Dendritic cell treated with granulocyte-macrophage colony-stimulating factor and Interleukin-4, amounts not matched to agents 40 ng/mL and 50 ng/mL, for 4 days (primary cell): ENCODE data around the gene SLC25A51.

Source experiments
- H3K27ac Mint-ChIP-seq: one replicate; pipeline ENCODE4 v1.8.0; 2022; ENCODE audit warnings: mild to moderate bottlenecking, mixed read lengths
- H3K27me3 Mint-ChIP-seq: one replicate; pipeline ENCODE4 v1.8.0; 2022; ENCODE audit warnings: mild to moderate bottlenecking, mixed read lengths
- H3K36me3 Mint-ChIP-seq: one replicate; pipeline ENCODE4 v1.8.0; 2022; ENCODE audit warnings: low read depth, mixed read lengths
- H3K4me1 Mint-ChIP-seq: one replicate; pipeline ENCODE4 v1.8.0; 2022; ENCODE audit warnings: low read depth, mixed read lengths
- H3K4me3 Mint-ChIP-seq: one replicate; pipeline ENCODE4 v1.8.0; 2022; ENCODE audit warnings: mild to moderate bottlenecking, moderate library complexity, mixed read lengths
- H3K9me3 Mint-ChIP-seq: one replicate; pipeline ENCODE4 v1.8.0; 2022; ENCODE audit warnings: mixed read lengths
- intact Hi-C: fragments of 100-400 bp; cut with micrococcal nuclease; formaldehyde crosslinking; loops from one replicate; pipeline ENCODE4 v1.15.0; 2022

The SLC25A51 gene, protein sequence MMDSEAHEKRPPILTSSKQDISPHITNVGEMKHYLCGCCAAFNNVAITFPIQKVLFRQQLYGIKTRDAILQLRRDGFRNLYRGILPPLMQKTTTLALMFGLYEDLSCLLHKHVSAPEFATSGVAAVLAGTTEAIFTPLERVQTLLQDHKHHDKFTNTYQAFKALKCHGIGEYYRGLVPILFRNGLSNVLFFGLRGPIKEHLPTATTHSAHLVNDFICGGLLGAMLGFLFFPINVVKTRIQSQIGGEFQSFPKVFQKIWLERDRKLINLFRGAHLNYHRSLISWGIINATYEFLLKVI

GRCh38 chr9:37903647-37904444 lies at the start of gene SLC25A51:
TSS of gene SLC25A51 (minus strand) at chr9:37904127. CDS start at chr9:37888550, 15,577 bp downstream.
- intact Hi-C loops = loop anchor here (2.0 to 10.0 kb wide), 3 partner anchors 165 to 491 kb away; partner anchors contain the start of genes ALDH1B1 and SHB
- Mint-ChIP-seq H3K4me3 (peak within 1 kb of the TSS; percentile 93), H3K27ac (peak within 1 kb of the TSS; percentile 90), H3K27me3 (no peaks in the 10 kb centered on the region), H3K9me3 (no peaks in the 10 kb centered on the region), H3K4me1 (peaks cover 28% of the 10 kb centered on the region), H3K36me3 (peaks cover 25% of the 10 kb centered on the region)

DNA sequence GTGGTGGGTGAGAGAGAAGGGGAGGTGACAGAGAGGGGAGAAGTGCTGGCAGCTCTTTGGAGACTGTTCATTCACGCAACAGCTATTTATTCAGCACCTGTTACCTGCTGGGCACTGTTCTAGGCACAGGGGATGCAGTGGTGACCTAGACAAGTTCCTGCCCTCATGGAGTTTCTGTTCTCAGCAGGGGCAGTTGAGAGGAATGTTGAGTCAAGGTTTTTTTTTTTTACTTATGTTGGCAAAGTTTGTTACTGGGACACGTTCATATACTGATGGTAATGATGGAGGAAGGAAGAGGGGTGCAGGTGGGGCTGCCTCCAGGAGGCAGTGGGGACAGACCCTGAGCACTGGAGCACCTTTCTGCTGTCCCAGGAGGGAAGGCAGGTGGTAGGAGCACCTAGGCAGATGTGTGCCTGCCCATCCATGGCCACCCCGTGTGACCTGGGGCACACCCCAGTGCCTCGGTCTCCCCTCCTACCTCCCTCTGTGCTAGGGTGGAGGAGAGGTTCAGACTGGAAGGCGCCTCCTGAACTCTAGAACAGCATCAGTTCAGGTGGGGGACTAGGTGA lies 49.4 kb upstream of the SLC25A51 start:
- H3K27ac Mint-ChIP-seq = peak overlapping the region; percentile 23
- intact Hi-C loops = no loop called here

DNA sequence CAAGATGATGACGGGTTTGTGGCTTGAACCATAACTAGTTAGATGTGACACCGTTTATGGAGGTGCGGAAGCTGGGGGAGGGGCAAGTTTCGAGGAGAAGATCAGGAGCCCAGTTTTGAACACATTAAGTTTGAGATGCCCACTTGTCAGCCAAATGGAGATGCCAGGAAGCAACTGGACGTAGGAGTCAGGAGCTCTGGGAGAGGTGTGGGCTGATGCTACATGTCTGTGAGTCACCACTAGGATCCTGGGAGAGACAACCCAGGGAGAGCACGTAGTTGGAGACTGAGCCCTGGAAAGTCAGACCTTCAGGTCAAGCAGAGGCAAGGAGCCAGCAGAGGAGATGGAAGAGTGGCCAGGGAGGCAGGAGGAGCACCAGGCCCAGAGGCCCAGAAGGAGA lies 48.8 kb upstream of the SLC25A51 start:
- H3K36me3 Mint-ChIP-seq = peaks cover 85% of the 10 kb centered on the region
- H3K4me1 Mint-ChIP-seq = peaks cover 28% of the 10 kb centered on the region
- H3K27me3 Mint-ChIP-seq = no peaks in the 10 kb centered on the region
- no peaks in the 10 kb centered on the region for H3K9me3 Mint-ChIP-seq
- intact Hi-C loops = no loop called here
- peak overlapping the region; percentile 23 for H3K27ac Mint-ChIP-seq
- H3K4me3 Mint-ChIP-seq = no peak overlapping the region

More for the DNA sequence above, 49.4 kb upstream of the SLC25A51 start:
- Mint-ChIP-seq H3K4me1 (peaks cover 29% of the 10 kb centered on the region), H3K9me3 (no peaks in the 10 kb centered on the region), H3K36me3 (peaks cover 84% of the 10 kb centered on the region), H3K27me3 (no peaks in the 10 kb centered on the region), H3K4me3 (no peak overlapping the region)

DNA sequence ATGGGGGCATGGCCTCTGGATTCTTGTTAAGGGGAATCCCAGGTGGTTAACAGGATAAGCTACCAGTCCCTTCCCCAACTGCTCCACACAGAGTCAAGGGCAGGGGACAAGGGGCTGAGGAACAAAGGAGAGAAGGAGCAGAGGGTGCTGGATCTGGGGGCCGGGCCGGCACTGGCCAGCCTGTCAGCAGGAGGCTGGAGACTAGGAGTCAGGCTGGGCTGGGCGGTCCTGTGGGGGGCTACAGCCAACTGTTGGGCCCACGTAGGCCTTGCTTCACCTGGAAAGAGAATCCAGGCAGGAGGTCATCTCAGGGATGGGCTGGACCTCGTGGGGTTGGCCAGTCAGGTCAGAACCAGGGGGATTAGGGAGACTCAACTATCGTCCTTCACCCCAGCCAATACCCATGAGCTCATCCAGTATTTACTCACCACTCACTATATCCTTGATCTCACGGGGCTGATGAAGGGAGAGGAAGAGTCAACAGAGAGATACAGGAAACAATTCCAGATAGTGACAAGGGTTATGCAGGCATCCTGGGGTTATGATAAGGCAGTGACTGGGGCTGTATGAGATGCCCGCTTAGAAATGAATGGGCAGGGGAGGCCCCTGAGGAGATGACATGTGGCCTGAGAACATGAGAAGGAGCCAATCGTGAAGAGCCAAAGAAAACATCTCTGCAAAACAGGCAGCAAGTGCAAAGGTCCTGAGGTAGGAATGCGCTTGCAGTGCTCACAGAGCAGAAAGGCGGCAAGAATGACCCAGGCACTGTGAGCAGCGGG lies 47.9 kb upstream of the SLC25A51 start:
- Mint-ChIP-seq H3K4me3 (no peak overlapping the region), H3K36me3 (peaks cover 92% of the 10 kb centered on the region), H3K27me3 (no peaks in the 10 kb centered on the region), H3K9me3 (no peaks in the 10 kb centered on the region), H3K27ac (no peak overlapping the region), H3K4me1 (peaks cover 25% of the 10 kb centered on the region)
- intact Hi-C loops = no loop called here

- H3K27ac Mint-ChIP-seq = no peak overlapping the region
Observed at GRCh38 chr9:37950561-37950960, 46.6 kb upstream of the SLC25A51 start.

GRCh38 chr9:37949576-37949975 lies 45.6 kb upstream of the SLC25A51 start:
- H3K4me3 Mint-ChIP-seq = no peak overlapping the region
- H3K27me3 Mint-ChIP-seq = no peaks in the 10 kb centered on the region
- H3K27ac Mint-ChIP-seq = no peak overlapping the region
- H3K9me3 Mint-ChIP-seq = no peaks in the 10 kb centered on the region
- H3K4me1 Mint-ChIP-seq = peaks cover 28% of the 10 kb centered on the region
- intact Hi-C loops = no loop called here
- H3K36me3 Mint-ChIP-seq = peaks cover 100% of the 10 kb centered on the region

More at GRCh38 chr9:37950561-37950960, 46.6 kb upstream of the SLC25A51 start:
- Mint-ChIP-seq H3K4me3 (no peak overlapping the region), H3K9me3 (no peaks in the 10 kb centered on the region), H3K36me3 (peaks cover 100% of the 10 kb centered on the region), H3K27me3 (no peaks in the 10 kb centered on the region), H3K4me1 (peaks cover 32% of the 10 kb centered on the region)
- intact Hi-C loops = no loop called here

DNA sequence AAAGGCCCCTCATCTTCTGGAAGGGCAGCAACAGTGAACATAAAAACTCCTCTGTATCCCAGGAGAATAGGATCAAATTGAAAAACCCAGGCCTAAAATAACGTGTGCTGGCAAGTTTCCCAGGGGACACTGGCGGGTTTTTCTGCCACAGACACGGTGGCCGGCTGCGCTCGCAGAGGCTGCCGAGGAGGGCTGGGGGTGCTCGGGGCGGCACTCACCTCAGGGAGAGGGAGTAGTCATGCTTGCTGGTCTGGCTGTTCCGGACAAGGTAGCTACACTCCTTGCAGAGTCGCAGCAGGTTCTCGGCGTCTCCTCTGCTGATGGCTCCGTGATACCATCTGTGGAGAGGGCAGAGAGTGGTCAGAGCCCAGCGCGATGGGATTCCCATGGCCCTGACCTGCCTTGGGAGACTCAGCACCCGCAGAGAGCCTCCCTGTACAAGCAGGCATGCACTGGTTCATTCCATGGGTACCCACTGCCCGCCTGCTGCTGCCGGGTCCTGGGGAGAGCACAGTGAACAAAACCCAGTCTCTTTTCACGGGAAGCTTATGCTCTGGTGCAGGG lies 44.6 kb upstream of the SLC25A51 start:
- intact Hi-C loops = no loop called here
- H3K4me3 Mint-ChIP-seq = no peak overlapping the region
- no peak overlapping the region for H3K27ac Mint-ChIP-seq
- no peaks in the 10 kb centered on the region for H3K27me3 Mint-ChIP-seq
- H3K36me3 Mint-ChIP-seq = peaks cover 100% of the 10 kb centered on the region
- no peaks in the 10 kb centered on the region for H3K9me3 Mint-ChIP-seq
- H3K4me1 Mint-ChIP-seq = peaks cover 18% of the 10 kb centered on the region

DNA sequence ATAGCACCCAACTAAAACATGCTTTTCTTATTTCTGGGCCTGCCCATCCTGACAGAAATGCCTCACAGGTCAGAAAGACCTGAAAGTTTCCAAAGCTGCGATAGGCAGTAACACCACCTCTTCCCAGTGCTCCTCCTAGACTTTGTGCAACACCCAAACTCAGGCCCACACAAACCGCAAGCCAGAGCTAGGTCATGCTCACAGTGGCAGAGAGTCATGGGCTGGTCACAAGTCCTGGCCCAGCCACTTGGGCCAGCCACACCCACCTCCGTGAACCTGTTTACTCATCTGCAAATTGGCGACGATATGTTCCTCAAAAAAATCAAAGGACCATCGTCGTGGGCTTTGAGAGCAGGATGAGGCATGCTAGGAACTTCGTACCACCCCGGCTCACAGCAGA lies 44.0 kb upstream of the SLC25A51 start:
- Mint-ChIP-seq H3K27me3 (no peaks in the 10 kb centered on the region), H3K4me1 (peaks cover 16% of the 10 kb centered on the region)

GRCh38 chr9:37947471-37947870 lies 43.5 kb upstream of the SLC25A51 start:
- Mint-ChIP-seq H3K4me3 (no peak overlapping the region), H3K4me1 (peaks cover 13% of the 10 kb centered on the region), H3K36me3 (peaks cover 98% of the 10 kb centered on the region), H3K27ac (no peak overlapping the region), H3K27me3 (no peaks in the 10 kb centered on the region), H3K9me3 (no peaks in the 10 kb centered on the region)
- intact Hi-C loops = no loop called here

More for the DNA sequence above, 44.0 kb upstream of the SLC25A51 start:
- intact Hi-C loops = no loop called here
- no peak overlapping the region for H3K27ac Mint-ChIP-seq
- no peak overlapping the region for H3K4me3 Mint-ChIP-seq
- no peaks in the 10 kb centered on the region for H3K9me3 Mint-ChIP-seq
- H3K36me3 Mint-ChIP-seq = peaks cover 100% of the 10 kb centered on the region

DNA sequence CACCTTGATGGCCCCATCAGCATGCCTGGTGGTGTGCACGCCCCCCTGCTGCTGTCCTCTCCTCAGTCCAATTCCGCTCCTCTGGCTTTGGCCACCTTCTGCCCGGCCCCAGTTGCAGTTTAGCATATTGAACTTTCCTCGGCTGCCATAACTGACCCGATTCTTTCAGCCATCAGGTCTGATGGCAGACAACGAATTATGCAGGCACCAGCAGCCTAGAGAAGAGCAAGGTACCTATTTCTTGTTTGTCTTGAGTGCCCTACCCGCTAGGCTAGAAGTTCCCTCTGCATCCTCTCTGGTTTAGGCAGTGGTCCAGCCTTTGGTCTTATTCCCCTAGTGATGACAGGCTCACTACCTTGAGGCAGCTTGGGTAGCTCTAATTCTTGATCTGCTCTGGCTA lies 43.0 kb upstream of the SLC25A51 start:
- H3K27ac Mint-ChIP-seq = no peak overlapping the region

DNA sequence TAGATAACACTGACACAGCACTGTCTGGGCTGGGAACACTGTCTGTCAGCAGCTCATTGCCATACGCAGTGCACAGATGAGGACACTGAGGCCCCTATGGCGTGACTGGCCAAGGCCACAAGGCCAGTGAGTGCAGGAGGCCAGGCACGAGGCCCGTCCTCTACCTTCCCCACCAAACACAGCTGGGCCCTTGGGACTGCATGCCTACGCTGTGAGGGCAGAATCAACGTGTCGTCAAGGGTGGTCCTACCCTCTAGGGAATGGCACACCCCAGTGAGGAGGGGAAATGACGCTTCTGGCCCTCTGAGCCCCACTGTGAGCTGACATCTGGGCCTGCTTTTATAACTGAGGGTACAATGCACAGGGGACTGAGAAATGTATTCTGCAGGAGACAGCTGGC lies 42.1 kb upstream of the SLC25A51 start:
- Mint-ChIP-seq H3K9me3 (no peaks in the 10 kb centered on the region), H3K27me3 (no peaks in the 10 kb centered on the region), H3K4me3 (no peak overlapping the region), H3K27ac (no peak overlapping the region), H3K36me3 (peaks cover 90% of the 10 kb centered on the region), H3K4me1 (peaks cover 13% of the 10 kb centered on the region)
- intact Hi-C loops = no loop called here

More for the DNA sequence above, 43.0 kb upstream of the SLC25A51 start:
- Mint-ChIP-seq H3K9me3 (no peaks in the 10 kb centered on the region), H3K4me1 (peaks cover 13% of the 10 kb centered on the region), H3K36me3 (peaks cover 97% of the 10 kb centered on the region), H3K4me3 (no peak overlapping the region), H3K27me3 (no peaks in the 10 kb centered on the region)
- intact Hi-C loops = no loop called here

DNA sequence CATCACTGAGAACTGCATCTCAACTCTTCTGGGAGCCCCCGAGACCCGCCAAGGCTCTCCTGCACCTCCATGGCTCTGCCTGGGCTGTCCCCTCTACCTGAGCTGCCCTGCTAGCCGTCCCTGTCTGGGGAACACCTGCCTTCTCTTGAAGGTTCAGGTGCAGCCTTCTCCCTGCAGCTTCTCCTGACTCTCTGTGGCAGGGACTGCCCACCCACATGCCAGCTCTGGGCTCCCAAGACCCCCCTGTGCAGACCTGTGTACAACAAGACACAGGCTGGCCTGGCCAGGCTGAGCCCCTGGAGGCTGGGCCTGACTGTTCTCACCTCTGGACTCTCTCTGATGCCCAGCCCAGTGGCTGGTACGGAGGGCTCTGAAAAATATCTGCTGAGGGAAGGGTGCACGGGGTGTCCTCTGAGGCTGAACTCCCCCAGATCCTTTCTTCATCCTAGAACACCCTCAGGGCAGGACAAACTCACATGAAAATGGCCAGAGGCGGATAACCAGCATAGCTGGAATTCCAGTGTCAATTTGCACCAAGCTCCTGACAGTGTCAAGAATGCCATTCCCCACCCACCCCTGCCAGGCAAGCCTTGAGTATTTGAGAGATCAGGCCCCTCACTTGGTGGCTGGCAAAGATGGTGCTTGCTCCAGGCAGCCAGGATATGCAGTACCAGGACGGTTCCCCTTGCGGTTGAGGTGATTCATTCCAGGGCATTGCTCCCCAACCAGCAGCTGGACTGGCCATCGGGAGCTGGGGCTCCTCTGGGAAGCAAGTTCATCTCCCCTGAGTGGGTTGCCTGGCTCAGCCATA lies 40.9 kb upstream of the SLC25A51 start:
- Mint-ChIP-seq H3K9me3 (no peaks in the 10 kb centered on the region), H3K27me3 (no peaks in the 10 kb centered on the region), H3K36me3 (peaks cover 80% of the 10 kb centered on the region), H3K4me1 (peaks cover 13% of the 10 kb centered on the region), H3K27ac (no peak overlapping the region), H3K4me3 (no peak overlapping the region)
- intact Hi-C loops = no loop called here

GRCh38 chr9:37944266-37944650 lies 40.3 kb upstream of the SLC25A51 start:
- intact Hi-C loops = no loop called here
- Mint-ChIP-seq H3K36me3 (peaks cover 79% of the 10 kb centered on the region), H3K27ac (no peak overlapping the region), H3K4me3 (no peak overlapping the region), H3K9me3 (no peaks in the 10 kb centered on the region), H3K27me3 (no peaks in the 10 kb centered on the region), H3K4me1 (peaks cover 13% of the 10 kb centered on the region)
